ENCODE data around the gene GSK3A.

The GSK3A gene

DNA sequence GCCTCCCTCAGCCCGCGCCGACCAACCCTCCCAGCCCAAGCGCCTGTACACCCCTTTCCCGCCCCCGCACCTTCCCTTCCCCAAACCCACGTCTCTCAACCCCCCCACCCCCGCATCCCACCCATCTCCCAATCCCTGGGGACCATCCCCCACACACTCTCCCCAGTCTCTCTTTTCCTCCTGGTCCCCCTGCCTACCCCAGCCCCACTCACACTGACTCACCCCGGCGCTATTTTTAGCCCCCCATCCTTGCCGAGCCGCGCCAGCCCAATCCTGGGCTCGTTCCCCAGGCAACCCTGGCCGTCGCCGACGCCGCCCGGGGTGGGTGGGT, 38.4 kb upstream of the GSK3A start:
- DNase-seq = no peak

DNA sequence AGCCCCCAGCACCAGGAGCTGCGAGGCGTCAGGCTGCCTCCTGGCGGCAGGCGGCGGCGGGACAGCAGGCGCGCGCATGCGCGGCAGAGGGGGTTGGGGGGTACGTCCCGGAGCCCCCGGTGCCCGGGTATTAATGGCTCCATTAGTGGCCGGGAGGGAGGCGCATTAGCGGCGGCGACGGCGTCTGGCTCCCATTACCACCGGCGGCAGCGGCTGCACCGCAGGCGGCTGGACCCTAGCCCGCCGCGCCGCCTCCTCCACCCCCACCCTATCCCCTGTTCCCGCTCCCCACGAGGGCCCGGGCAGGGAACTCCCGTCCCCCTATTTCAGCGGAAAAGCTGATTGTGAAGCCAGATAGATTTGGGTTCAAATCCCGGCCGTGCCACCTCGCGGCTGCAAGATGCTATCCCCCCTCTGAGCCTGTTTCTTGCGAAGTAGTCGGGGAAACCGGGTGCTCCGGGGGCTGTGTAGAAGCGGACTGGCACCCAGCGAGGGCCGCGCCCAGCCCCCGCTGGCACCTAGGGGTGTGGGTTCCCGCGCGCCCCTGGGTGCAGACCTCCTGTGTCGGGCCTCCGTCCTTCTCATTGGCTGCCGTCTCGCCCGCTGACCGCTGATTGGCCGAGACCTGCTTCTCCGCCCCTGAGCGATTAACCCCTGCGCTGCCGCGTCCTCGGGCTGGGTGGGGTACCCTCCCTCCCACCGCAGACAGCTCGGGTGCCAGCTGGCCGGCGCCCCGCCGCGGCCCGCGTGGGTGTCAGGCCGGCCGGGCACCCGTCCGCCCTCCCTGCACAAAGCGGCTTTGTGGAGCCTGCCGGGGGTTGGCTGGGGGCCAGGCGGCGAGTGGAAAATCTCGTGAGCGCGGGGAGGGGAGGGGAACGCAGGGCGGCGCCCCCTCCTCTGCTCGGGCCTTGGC, 37.8 kb upstream of the GSK3A start:
- DNase-seq = peak; percentile 63 to 73 (median 67)

DNA sequence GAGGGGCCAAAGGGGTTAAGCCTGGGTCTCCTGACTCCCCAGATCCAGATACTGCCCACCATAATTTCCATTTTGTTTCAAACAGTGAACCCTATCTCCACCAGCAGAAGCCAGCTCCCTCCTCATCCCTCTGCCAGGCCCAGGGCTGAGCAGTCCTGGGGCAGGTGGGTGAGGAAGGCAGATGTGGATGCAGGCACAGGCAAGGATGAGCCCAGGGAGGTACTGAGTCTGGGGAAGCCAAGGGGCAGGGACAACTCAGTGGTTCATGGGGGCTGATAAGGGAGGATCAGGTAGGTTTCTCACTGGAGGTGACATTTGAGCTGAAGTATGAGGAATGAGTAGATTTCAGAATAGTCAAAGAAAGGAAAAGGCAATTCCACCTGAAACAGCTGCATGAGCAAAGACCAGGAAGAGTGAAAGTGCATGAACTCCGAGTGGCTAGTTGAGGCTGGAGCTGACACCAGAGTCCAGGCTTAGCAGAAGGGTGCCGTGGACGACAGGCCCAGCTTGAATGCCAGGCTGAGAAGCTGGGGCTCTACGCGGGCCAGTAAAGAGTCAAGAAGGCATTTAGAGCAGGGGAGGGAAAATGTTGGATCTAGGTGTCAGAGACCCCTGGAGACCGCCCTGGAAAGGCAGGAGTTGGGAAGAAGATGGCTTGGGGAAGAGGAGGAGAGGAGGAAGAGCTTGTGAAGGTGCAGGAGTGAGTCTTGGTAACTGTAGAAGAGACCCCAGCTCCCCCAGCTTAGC, 36.9 kb upstream of the GSK3A start:
- DNase-seq = no peak

- DNase-seq = no peak
These were observed 36.2 kb upstream of the GSK3A start for GRCh38 chr19:42278452-42279154.

DNA sequence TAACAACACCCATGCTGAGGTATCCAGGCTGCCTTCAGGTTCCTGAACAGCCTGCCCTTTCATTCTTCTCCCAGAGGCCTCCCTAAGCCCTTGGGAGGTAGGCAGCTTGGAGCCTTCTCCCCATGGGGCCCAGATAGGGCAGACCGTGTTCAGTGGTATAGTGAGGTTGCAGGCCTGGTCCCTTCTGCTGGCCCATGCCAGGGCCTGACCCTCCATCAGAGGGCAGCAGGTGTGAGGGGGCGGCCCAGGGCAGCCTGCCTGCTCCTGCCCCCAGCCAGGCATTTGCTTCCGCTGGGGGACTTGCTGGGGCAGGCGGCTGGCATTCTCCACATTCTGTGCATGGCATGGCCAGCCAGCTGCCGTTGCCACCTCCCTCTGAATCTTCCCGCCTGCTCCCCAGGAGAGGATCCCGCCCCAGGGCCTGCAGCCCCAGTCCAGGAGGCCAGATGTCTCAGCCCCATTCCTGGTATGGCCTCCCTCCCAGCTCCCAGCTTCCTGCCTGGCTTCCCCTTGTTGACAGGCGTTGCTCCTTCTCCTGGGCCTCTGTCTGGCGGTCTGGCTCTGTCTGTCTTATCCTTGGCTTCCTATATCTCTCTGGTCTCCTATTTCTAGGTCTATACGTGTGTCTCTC, 35.5 kb upstream of the GSK3A start:
- DNase-seq = no peak

GRCh38 chr19:42276821-42277220, 34.4 kb upstream of the GSK3A start:
- no peak for DNase-seq

DNA sequence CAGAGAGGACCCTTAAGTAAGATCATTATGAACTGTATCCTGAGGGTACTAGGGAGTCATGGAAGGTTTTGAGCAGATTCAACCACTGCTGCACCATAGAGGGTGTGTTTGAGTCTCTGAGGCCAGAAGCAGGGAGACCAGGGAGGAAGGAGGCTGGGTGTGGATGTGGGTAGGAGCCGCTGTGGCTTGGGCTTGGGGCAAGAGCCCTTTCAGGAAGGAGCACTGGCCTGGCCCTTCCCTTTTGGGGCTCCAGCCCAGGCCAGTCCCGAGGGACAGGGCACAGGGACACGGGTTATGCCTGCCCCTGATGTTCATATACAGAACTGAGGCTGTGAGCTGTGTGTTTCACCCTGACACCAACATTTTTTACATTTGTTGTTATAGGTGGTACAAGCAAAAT, 33.9 kb upstream of the GSK3A start:
- DNase-seq = no peak

- no peak for DNase-seq
These were observed 33.1 kb upstream of the GSK3A start for GRCh38 chr19:42275517-42275916.

- DNase-seq = no peak
These were observed 32.7 kb upstream of the GSK3A start for GRCh38 chr19:42275103-42275502.

DNA sequence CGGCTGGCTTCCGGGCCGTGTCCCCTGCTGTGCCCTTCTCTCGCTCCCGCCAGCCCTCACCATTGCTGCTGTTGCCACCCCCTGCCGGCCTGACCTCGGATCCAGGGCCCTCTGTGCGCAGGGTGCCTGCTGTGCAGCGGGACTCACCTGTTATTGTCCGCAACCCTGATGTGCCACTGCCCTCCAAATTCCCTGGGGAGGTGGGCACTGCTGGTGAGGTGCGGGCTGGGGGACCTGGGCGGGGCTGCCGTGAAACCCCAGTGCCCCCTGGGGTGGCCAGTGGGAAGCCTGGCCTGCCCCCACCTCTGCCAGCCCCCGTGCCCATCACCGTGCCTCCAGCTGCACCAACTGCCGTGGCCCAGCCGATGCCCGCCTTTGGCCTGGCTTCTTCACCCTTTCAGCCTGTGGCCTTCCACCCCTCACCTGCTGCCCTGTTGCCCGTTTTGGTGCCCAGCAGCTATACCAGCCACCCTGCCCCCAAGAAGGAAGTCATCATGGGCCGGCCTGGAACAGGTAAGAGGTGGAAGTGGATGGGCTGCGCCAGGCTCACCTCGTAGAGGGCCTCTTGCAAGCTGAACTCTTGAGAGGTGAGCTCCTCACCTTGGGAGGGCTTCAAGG, 31.8 kb upstream of the GSK3A start:
- no peak for DNase-seq

GRCh38 chr19:42273407-42274064, 31.1 kb upstream of the GSK3A start:
- DNase-seq = no peak

DNA sequence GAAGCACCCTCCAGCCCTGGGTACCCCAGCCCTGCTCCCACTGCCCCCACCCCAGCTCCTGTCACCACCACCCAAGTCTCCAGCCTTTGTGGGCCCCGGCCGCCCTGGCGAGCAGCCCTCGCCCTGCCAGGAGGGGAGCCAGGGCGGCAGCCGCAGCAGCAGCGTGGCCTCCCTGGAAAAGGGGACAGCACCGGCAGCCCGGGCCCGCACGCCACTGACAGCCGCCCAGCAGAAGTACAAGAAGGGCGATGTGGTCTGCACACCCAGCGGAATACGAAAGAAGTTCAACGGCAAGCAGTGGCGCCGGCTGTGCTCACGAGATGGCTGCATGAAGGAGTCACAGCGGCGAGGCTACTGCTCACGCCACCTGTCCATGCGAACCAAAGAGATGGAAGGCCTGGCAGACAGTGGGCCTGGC, 30.6 kb upstream of the GSK3A start:
- no peak for DNase-seq

- DNase-seq = no peak
These were observed 30.1 kb upstream of the GSK3A start for GRCh38 chr19:42272535-42272897.

DNA sequence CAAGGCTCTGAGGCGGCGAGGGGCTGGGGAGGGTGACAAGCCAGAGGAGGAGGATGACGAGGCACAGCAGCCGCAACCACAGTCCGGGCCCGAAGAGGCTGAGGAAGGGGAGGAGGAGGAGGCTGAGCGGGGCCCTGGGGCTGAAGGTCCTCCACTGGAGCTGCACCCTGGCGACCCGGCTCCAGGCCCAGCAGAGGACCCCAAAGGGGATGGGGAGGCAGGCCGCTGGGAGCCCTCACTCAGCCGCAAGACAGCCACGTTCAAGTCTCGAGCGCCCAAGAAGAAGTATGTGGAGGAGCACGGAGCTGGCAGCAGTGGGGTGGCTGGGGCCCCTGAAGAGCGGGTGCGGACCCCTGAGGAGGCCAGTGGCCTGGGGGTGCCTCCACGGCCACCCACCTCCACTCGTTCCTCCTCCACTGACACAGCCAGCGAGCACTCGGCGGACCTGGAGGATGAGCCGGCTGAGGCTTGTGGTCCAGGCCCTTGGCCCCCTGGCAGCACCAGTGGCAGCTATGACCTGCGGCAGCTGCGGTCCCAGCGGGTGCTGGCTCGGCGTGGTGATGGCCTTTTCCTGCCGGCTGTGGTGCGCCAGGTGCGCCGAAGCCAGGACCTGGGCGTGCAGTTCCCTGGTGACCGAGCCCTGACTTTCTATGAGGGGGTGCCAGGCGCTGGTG, 29.6 kb upstream of the GSK3A start:
- no peak for DNase-seq

DNA sequence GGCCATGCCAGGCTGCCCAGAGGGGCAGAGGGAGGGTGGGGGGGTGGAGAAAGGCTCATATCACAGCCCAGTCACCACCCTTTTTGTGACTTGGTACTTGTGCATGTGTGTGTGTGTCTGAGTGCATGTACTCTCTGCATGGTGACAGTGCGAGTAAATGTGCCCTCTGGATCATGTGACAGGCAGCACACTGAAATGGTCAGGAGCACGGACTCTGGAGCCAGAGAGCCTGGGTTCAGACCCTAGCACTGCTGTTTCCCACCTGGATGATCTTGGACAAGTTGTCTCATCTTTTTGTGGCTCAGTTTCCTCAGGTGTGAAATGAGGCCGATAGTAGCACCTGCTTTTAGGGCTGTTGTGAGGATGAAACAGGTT, 28.6 kb upstream of the GSK3A start:
- no peak for DNase-seq

GRCh38 chr19:42270346-42271044, 28.1 kb upstream of the GSK3A start:
- DNase-seq = peak in 3 of 4 experiments; percentile 25 to 35 (median 32)

DNA sequence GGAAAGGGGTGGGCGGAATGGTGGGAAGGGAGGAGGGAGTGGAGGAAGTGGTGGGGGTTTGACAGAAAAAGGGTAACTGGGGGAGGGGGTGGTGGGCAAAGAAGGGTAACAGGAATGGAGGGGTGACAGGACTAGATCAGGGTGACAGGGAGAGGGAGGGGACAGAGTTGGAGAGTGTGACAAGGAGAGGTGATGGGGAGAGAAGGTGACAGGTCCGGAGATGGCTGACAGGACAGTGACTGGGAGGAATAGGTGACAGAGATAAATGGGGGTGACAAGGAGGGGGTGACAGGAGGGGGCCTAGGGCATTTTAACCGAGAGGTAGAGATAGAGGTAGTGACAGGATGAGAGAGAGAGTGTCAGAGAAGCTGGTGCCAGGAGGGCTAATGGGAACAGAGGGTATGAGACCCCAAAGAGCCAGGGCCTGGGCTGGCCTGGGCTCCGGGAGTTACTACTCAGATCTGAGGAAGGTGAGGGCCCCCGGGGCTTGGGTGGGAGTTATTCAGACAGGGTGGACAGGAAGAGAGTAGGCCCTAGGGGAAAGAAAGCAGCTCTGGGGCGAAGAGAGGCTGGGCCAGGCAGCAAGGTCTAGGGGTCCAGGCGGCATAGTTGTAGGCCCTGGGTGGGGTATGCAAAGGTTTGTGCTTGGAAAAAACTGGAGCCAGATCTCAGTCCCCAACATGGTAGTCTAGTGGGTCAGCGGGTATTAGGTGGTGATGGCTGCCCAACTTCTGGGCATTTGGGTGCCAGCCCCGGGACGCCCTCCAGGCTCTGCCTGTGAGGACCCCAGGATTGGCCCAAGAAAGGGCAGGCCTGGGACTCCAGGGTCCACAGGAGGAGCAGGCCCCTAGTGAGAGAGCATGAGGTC, 27.3 kb upstream of the GSK3A start:
- DNase-seq = no peak

GRCh38 chr19:42268704-42269477, 26.5 kb upstream of the GSK3A start, which contains the start of gene CIC:
Gene CIC, plus strand, starts transcription at chr19:42269252. Its CDS starts 2,532 bp downstream, at chr19:42271784.
- peak; percentile 95 to 100 (median 98) for DNase-seq

GRCh38 chr19:42268142-42268703, 25.8 kb upstream of the GSK3A start:
- DNase-seq = peak; percentile 92 to 98 (median 96)
